GM23338 (cell line): Measurements from ENCODE around the gene ALG6. TPM values are rescaled to one million over a fixed set of nuclear protein-coding genes. Genes with fewer than 3 reads are reported as not detected.

Experiments used
- ATAC-seq: fragments of 200-7000 bp; cut with Tn5 transposase; 3 replicates; pipeline ENCODE4 v1.9.1; 2020
- DNase-seq: peaks from one replicate; pipeline ENCODE4 v3.0.0-alpha.2; 2015; ENCODE audit warnings: low spot score
- H2AFZ ChIP-seq: fragments of 200-600 bp; sonication (generic); 2 replicates; pipeline ENCODE4 v1.8.0; 2016; ENCODE audit warnings: antibody characterized with exemption, mild to moderate bottlenecking, moderate library complexity
- H3F3A ChIP-seq: fragments of 200-600 bp; sonication (generic); replicated peaks from 2 replicates; pipeline ENCODE4 v1.8.0; 2017; ENCODE audit warnings: antibody characterized with exemption, mixed run types, low read depth
- H3K27ac ChIP-seq: fragments of 200-600 bp; sonication (generic); 2 replicates; pipeline ENCODE4 v1.6.1; 2016; ENCODE audit warnings: low read depth
- H3K27me3 ChIP-seq: fragments of 200-600 bp; sonication (generic); 2 replicates; pipeline ENCODE4 v1.8.0; 2016; ENCODE audit warnings: mild to moderate bottlenecking, mixed run types, moderate library complexity; ENCODE audit not compliant: insufficient read depth
- H3K36me3 ChIP-seq: fragments of 200-600 bp; sonication (generic); 2 replicates; pipeline ENCODE4 v1.8.0; 2016; ENCODE audit warnings: mild to moderate bottlenecking; ENCODE audit not compliant: insufficient read depth
- H3K4me1 ChIP-seq: fragments of 200-600 bp; sonication (generic); 2 replicates; pipeline ENCODE4 v1.8.0; 2016; ENCODE audit warnings: mild to moderate bottlenecking, moderate library complexity; ENCODE audit not compliant: insufficient read depth
- H3K4me2 ChIP-seq: fragments of 200-600 bp; sonication (generic); 2 replicates; pipeline ENCODE4 v1.7.1; 2017; ENCODE audit warnings: mixed run types
- H3K4me3 ChIP-seq: fragments of 200-600 bp; sonication (generic); 2 replicates; pipeline ENCODE4 v1.6.1; 2016; ENCODE audit warnings: mixed run types
- H3K79me2 ChIP-seq: fragments of 200-600 bp; sonication (generic); replicated peaks from 2 replicates; pipeline ENCODE4 v1.8.0; 2017; ENCODE audit warnings: mild to moderate bottlenecking; ENCODE audit not compliant: insufficient read depth
- H3K9me2 ChIP-seq: fragments of 200-600 bp; sonication (generic); 2 replicates; pipeline ENCODE4 v1.8.0; 2017; ENCODE audit not compliant: insufficient read depth
- H4K20me1 ChIP-seq: fragments of 200-600 bp; sonication (generic); replicated peaks from 2 replicates; pipeline ENCODE4 v1.8.0; 2017; ENCODE audit warnings: mild to moderate bottlenecking; ENCODE audit not compliant: insufficient read depth
- H3K27ac Mint-ChIP-seq: 2 replicates; pipeline ENCODE4 v1.8.0; 2020; ENCODE audit warnings: inconsistent platforms, mild to moderate bottlenecking, moderate library complexity, mixed read lengths
- H3K27me3 Mint-ChIP-seq: 3 replicates; pipeline ENCODE4 v1.8.0; 2022; ENCODE audit warnings: low read depth, mild to moderate bottlenecking, moderate library complexity, mixed read lengths, inconsistent platforms; ENCODE audit not compliant: insufficient read depth, poor library complexity
- H3K36me3 Mint-ChIP-seq: 3 replicates; pipeline ENCODE4 v1.8.0; 2021; ENCODE audit warnings: low read depth, mild to moderate bottlenecking, inconsistent platforms, moderate library complexity, mixed read lengths
- H3K4me1 Mint-ChIP-seq: 3 replicates; pipeline ENCODE4 v1.8.0; 2020; ENCODE audit warnings: mild to moderate bottlenecking, inconsistent platforms, mixed read lengths
- H3K4me3 Mint-ChIP-seq: 3 replicates; pipeline ENCODE4 v1.8.0; 2021; ENCODE audit warnings: moderate library complexity, mild to moderate bottlenecking, inconsistent platforms, mixed read lengths
- H3K9me3 Mint-ChIP-seq: 3 replicates; pipeline ENCODE4 v1.8.0; 2020; ENCODE audit warnings: moderate library complexity, mild to moderate bottlenecking, inconsistent platforms, mixed read lengths
- ETS1 ChIP-seq: IDR thresholded peaks from 2 replicates; pipeline ENCODE4 v1.6.1; 2016; ENCODE audit warnings: antibody characterized with exemption
- EZH2 ChIP-seq: fragments of 200-600 bp; sonication (generic); IDR thresholded peaks from one replicate; pipeline ENCODE4 v1.8.0; 2017; ENCODE audit warnings: antibody characterized with exemption, mild to moderate bottlenecking, low read depth; ENCODE audit not compliant: unreplicated experiment
- EZH2phosphoT487 ChIP-seq: fragments of 200-600 bp; sonication (generic); IDR thresholded peaks from one replicate; pipeline ENCODE4 v1.8.1; 2018; ENCODE audit warnings: antibody characterized with exemption; ENCODE audit not compliant: unreplicated experiment
- JUNB ChIP-seq: IDR thresholded peaks from one replicate; pipeline ENCODE4 v1.6.1; 2016; ENCODE audit warnings: antibody characterized with exemption; ENCODE audit not compliant: unreplicated experiment
- NANOG ChIP-seq: IDR thresholded peaks from 2 replicates; pipeline ENCODE4 v1.6.1; 2016; ENCODE audit warnings: antibody characterized with exemption, borderline replicate concordance
- POLR2AphosphoS5 ChIP-seq: IDR thresholded peaks from 2 replicates; pipeline ENCODE4 v1.6.1; 2016; ENCODE audit warnings: antibody characterized with exemption, low read depth
- ZNF114 ChIP-seq: fragments of 250-450 bp; sonication (Bioruptor Pico); IDR thresholded peaks from 2 replicates; pipeline ENCODE4 v1.5.0; 2020; ENCODE audit warnings: mild to moderate bottlenecking, moderate library complexity
- ZNF331 ChIP-seq: fragments of 250-450 bp; sonication (Bioruptor Pico); IDR thresholded peaks from 2 replicates; pipeline ENCODE4 v1.5.0; 2020; ENCODE audit warnings: low read depth, mild to moderate bottlenecking, moderate library complexity
- polyA plus RNA-seq: library from polyadenylated mRNA; unstranded; fragments of >200 nt; fragmentation: Nextera tagmentation; extraction: Ambion mirVana; gene quantifications from 2 replicates; pipeline ENCODE4 v1.2.1, GENCODE V29; 2016
- total RNA-seq: library from RNA; depleted of rRNA; stranded (reverse); fragments of >200 nt; shearing (Covaris generic); gene quantifications from 2 replicates; pipeline ENCODE4 v1.2.3, GENCODE V29; 2014
- TF ChIP-seq, protein P1 (sequence below): IDR thresholded peaks from one replicate; pipeline ENCODE4 v1.6.1; 2018; ENCODE audit warnings: antibody characterized with exemption; ENCODE audit not compliant: unreplicated experiment
- TF ChIP-seq, protein P2 (sequence below), 2 experiments: fragments of 200-600 bp in 1 of 2; sonication (generic) in 1 of 2; conservative IDR thresholded peaks; 2 replicates each; pipeline versions ENCODE4 v1.5.1 to v1.6.1; 2016 to 2017; ENCODE audit warnings: antibody characterized with exemption in 2 of 2, low read depth in 2 of 2, mild to moderate bottlenecking in 2 of 2, moderate library complexity in 1 of 2

ALG6 gene
- total and polyA plus RNA-seq, 2 experiments from 2014 or later = 24.1 to 34.6 TPM

GRCh38 chr1:63435161-63435560 is 67.7 kb downstream of the ALG6 start (continued):
- TF ChIP-seq, protein P1, sequence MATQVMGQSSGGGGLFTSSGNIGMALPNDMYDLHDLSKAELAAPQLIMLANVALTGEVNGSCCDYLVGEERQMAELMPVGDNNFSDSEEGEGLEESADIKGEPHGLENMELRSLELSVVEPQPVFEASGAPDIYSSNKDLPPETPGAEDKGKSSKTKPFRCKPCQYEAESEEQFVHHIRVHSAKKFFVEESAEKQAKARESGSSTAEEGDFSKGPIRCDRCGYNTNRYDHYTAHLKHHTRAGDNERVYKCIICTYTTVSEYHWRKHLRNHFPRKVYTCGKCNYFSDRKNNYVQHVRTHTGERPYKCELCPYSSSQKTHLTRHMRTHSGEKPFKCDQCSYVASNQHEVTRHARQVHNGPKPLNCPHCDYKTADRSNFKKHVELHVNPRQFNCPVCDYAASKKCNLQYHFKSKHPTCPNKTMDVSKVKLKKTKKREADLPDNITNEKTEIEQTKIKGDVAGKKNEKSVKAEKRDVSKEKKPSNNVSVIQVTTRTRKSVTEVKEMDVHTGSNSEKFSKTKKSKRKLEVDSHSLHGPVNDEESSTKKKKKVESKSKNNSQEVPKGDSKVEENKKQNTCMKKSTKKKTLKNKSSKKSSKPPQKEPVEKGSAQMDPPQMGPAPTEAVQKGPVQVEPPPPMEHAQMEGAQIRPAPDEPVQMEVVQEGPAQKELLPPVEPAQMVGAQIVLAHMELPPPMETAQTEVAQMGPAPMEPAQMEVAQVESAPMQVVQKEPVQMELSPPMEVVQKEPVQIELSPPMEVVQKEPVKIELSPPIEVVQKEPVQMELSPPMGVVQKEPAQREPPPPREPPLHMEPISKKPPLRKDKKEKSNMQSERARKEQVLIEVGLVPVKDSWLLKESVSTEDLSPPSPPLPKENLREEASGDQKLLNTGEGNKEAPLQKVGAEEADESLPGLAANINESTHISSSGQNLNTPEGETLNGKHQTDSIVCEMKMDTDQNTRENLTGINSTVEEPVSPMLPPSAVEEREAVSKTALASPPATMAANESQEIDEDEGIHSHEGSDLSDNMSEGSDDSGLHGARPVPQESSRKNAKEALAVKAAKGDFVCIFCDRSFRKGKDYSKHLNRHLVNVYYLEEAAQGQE = no peak
- no peak for TF ChIP-seq ZNF331 (CRISPR knock-in tag)
- no peak for TF ChIP-seq ETS1
- TF ChIP-seq NANOG = no peak

DNA sequence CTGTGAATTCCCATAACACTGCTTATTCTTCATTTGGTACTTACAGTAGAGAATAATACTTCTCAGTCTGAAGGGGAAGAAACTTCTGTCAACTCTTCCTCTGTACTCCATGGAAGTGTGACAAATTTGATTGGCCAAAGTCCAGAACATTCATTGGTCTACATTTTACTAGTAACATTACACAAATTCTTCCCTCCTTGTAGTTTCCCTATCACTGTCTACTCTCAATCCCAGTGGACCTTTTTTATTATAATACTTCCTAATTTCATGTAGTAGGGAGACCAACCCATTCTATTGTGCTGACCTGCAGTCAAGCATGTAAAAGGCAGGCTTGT is 74.7 kb downstream of the ALG6 start:
- H3K27ac Mint-ChIP-seq = peak overlapping the region; percentile 33; the same call in 1 of the 2 replicates
- Histone ChIP-seq H3K9me2 (no peaks in the 10 kb centered on the region), H3K27me3 (no peaks in the 10 kb centered on the region), H3K79me2 (no peaks in the 10 kb centered on the region), H3K36me3 (no peaks in the 10 kb centered on the region), H3K27ac (no peak overlapping the region; the same call in 1 of the 2 replicates), H3F3A (no peaks in the 10 kb centered on the region), H3K4me1 (0 out of 2 replicates have a peak, but pooled peaks cover 3% of the 10 kb centered on the region), H2AFZ (no peak overlapping the region), H4K20me1 (no peaks in the 10 kb centered on the region), H3K4me2 (no peak overlapping the region), H3K4me3 (no peak overlapping the region)
- ATAC-seq (no peak), DNase-seq (no peak)
- H3K4me3 Mint-ChIP-seq = no peak overlapping the region
- H3K4me1 Mint-ChIP-seq = peaks cover 11% of the 10 kb centered on the region
- no peaks in the 10 kb centered on the region for H3K36me3 Mint-ChIP-seq
- no peaks in the 10 kb centered on the region for H3K27me3 Mint-ChIP-seq
- no peaks in the 10 kb centered on the region for H3K9me3 Mint-ChIP-seq
- TF ChIP-seq POLR2AphosphoS5 (no peak), EZH2phosphoT487 (no peak), ZNF331 (CRISPR knock-in tag) (no peak), EZH2 (no peak), JUNB (no peak), NANOG (no peak), ETS1 (no peak), ZNF114 (CRISPR knock-in tag) (no peak)
- TF ChIP-seq, protein P2, sequence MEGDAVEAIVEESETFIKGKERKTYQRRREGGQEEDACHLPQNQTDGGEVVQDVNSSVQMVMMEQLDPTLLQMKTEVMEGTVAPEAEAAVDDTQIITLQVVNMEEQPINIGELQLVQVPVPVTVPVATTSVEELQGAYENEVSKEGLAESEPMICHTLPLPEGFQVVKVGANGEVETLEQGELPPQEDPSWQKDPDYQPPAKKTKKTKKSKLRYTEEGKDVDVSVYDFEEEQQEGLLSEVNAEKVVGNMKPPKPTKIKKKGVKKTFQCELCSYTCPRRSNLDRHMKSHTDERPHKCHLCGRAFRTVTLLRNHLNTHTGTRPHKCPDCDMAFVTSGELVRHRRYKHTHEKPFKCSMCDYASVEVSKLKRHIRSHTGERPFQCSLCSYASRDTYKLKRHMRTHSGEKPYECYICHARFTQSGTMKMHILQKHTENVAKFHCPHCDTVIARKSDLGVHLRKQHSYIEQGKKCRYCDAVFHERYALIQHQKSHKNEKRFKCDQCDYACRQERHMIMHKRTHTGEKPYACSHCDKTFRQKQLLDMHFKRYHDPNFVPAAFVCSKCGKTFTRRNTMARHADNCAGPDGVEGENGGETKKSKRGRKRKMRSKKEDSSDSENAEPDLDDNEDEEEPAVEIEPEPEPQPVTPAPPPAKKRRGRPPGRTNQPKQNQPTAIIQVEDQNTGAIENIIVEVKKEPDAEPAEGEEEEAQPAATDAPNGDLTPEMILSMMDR (conservative IDR thresholded peaks at IDR 0.05; ENCODE audit: low read depth in 2 of 2) = no peak
- TF ChIP-seq, protein P1 = no peak
